Forelimb muscle (tissue), 1 donor: ENCODE results near the gene DELE1. TPM values are rescaled to one million over a fixed set of nuclear protein-coding genes. Genes with fewer than 3 reads are reported as not detected.

Source experiments
- DNase-seq: peaks from one replicate; pipeline ENCODE4 v3.0.0-alpha.2; 2013; ENCODE audit warnings: low read depth
- polyA plus RNA-seq: library from polyadenylated mRNA; unstranded; fragments of 120-200 nt; gene quantifications from one replicate; pipeline ENCODE4 v1.2.1, GENCODE V29; 2013; ENCODE audit not compliant: insufficient read length

The DELE1 gene
- 97.7 TPM for polyA plus RNA-seq

GRCh38 chr5:141923448-141924313, at the start of gene DELE1:
TSS of gene DELE1 (plus strand) at chr5:141923871. CDS start at chr5:141923942, 71 bp downstream.
- peak; percentile 75 for DNase-seq

GRCh38 chr5:141873933-141874261, 49.8 kb upstream of the DELE1 start:
- no peak for DNase-seq

GRCh38 chr5:141874262-141874964, 49.3 kb upstream of the DELE1 start:
- no peak for DNase-seq

GRCh38 chr5:141875022-141875740, 48.5 kb upstream of the DELE1 start:
- DNase-seq: no peak

GRCh38 chr5:141875795-141876627, 47.7 kb upstream of the DELE1 start:
- DNase-seq: no peak

GRCh38 chr5:141876628-141877355, 46.9 kb upstream of the DELE1 start:
- DNase-seq: no peak

GRCh38 chr5:141877356-141878185, 46.1 kb upstream of the DELE1 start:
- DNase-seq: no peak

- no peak for DNase-seq
These were observed 45.4 kb upstream of the DELE1 start, which contains the start of gene PCDH1 for GRCh38 chr5:141878186-141878710. TSS of gene PCDH1 (minus strand) at chr5:141878410. CDS start at chr5:141878262, 148 bp downstream.

- peak; percentile 82 for DNase-seq
These were observed 44.8 kb upstream of the DELE1 start for GRCh38 chr5:141878711-141879425.

GRCh38 chr5:141879426-141879759, 44.3 kb upstream of the DELE1 start:
- no peak for DNase-seq

- DNase-seq: no peak
These were observed 43.5 kb upstream of the DELE1 start for GRCh38 chr5:141879941-141880738.

GRCh38 chr5:141880961-141881801, 42.5 kb upstream of the DELE1 start:
- DNase-seq: no peak

GRCh38 chr5:141881886-141882285, 41.8 kb upstream of the DELE1 start:
- no peak for DNase-seq

- no peak for DNase-seq
These were observed 41.0 kb upstream of the DELE1 start for GRCh38 chr5:141882594-141883183.

- no peak for DNase-seq
These were observed 40.3 kb upstream of the DELE1 start for GRCh38 chr5:141883184-141883891.

- DNase-seq: no peak
These were observed 39.8 kb upstream of the DELE1 start for GRCh38 chr5:141883892-141884318.
